GM21619 (cell line): ENCODE results near the gene EPB41.

ENCODE experiments used
- ATAC-seq: cut with Tn5 transposase; IDR thresholded peaks from one replicate; pipeline ENCODE4 v1.9.1; 2021; ENCODE audit not compliant: unreplicated experiment

The EPB41 gene

DNA sequence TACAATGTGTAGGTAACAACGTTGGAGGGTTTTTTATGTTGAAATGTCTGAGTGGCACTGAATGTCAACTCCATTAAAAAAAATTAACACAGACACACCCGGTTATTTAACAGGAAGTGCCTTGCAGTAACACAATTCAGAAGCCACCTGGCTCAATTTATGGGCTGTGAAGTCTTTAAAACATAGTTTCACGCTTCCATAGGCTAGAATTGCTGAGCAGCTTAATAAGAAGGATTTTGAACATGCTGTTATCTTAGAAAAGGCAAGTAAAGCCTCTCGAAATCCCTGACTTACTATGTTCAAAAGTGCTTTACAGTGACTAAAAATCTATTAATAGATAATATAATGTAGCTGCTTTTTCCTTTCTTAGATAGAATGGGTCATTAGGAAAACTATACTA lies 247.7 kb downstream of the EPB41 start:
- ATAC-seq = no peak

DNA sequence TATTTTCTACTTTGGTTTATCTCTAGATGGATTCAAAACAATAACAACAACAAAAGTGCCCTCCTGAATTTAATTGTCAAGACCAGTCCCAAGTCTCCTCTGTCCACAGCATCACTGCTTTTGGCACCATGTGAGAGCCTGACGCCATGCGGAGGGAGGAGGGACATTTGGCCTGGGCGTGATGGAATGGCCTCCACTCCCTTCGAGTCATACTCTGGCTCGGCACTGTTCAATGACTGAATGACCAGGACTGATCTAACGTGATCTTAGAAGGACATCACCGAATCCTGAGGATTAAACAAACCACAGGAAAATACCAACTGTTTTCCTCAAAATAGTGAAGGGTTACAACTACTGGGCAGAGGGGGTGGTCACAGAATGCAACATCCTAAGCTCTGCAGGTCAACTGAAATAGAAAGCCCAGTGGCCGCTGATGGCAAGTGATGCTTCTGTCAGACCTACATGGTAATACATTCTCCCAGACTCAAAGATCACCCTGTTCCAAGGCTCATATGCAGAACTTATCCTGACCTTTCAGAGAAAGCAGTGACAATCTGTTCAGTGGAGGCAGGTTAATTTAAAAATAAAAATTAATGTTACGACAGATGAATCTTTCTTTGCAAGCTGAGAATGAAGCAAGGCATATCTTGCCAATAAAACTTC lies 248.2 kb downstream of the EPB41 start:
- no peak for ATAC-seq

GRCh38 chr1:29164588-29164987 lies 250.2 kb downstream of the EPB41 start:
- no peak for ATAC-seq

- no peak for ATAC-seq
Observed at GRCh38 chr1:29166291-29166878, 252.0 kb downstream of the EPB41 start.

- ATAC-seq = no peak
Observed at GRCh38 chr1:29167904-29168303, 253.5 kb downstream of the EPB41 start.
